Retinal pigment epithelial cell (primary cell): Measurements from ENCODE around the gene SPC25.

Experiments
- DNase-seq: peaks from one replicate; pipeline ENCODE4 v3.0.0-alpha.2; 2010; ENCODE audit warnings: low read depth
- H3K4me3 ChIP-seq: 2 replicates; pipeline ENCODE4 v1.5.1; 2011; ENCODE audit warnings: mild to moderate bottlenecking, low read length, control low read depth, moderate library complexity
- TF ChIP-seq, protein P1 (sequence below): conservative IDR thresholded peaks from 2 replicates; pipeline ENCODE4 v1.5.1; 2011; ENCODE audit warnings: low read depth, low read length, control low read depth, inconsistent platforms

SPC25 gene

DNA sequence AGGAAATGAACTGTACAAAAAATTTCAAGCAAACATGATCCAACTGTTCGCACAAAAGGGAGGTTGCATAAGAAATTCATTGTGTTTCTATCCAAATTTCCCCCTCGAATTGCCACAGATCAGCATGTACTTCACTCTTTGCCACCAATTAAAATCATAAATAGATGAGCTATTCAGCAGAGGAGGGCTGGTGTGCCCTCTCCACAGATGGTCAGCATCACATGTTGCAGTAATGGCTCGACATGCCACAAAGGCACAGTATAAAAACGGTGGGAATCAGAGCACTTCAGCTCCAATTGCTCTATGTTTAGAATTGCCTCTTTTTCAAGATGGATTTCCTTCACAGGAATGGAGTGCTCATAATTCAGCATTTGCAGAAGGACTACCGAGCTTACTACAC lies 10.8 kb upstream of the SPC25 start, which contains the start of gene G6PC2:
G6PC2 (plus strand) TSS at position 289 of the 400 bp plus-strand sequence; CDS start at position 330, 41 bp downstream.
- no peak for DNase-seq
- H3K4me3 ChIP-seq = no peak within 1 kb of the TSS
- TF ChIP-seq, protein P1, sequence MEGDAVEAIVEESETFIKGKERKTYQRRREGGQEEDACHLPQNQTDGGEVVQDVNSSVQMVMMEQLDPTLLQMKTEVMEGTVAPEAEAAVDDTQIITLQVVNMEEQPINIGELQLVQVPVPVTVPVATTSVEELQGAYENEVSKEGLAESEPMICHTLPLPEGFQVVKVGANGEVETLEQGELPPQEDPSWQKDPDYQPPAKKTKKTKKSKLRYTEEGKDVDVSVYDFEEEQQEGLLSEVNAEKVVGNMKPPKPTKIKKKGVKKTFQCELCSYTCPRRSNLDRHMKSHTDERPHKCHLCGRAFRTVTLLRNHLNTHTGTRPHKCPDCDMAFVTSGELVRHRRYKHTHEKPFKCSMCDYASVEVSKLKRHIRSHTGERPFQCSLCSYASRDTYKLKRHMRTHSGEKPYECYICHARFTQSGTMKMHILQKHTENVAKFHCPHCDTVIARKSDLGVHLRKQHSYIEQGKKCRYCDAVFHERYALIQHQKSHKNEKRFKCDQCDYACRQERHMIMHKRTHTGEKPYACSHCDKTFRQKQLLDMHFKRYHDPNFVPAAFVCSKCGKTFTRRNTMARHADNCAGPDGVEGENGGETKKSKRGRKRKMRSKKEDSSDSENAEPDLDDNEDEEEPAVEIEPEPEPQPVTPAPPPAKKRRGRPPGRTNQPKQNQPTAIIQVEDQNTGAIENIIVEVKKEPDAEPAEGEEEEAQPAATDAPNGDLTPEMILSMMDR = no peak

DNA sequence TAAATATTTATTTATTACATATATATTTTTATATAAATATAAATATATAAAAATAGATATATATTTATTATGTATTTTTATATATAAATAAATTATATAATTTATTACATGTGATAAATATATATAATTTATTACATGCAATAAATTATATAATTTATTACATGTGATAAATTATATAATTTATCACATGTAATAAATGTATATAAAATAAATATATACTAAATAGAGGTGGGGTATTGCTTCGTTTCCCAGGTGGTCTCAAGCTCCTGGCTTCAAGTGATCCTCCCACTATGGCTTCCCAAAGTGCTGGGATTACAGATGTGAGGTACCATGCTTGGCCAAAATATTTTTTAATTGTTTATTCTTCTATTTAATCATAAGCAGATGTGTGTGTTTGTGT lies 7.2 kb upstream of the SPC25 start:
- TF ChIP-seq, protein P1 = no peak
- DNase-seq = no peak
- H3K4me3 ChIP-seq = no peak overlapping the region

DNA sequence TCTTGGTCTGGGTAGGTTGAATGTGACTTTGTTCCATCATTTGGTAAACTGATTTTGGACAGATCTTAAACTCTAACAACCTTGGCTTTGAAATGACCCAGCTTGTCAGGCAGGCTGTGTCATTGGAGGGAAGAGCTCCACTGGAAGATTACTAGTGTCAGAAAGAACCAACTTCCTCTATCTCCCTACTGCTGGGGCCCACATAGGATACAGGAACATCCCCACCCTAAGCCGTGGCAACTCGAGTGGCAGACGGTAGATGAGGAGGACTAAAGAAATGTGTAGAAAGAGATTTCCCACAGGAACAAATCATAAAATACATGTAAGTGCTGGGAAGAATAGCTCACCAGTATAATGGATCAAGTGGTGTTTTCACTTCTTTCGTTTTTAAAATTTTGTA lies 6.6 kb upstream of the SPC25 start:
- no peak for DNase-seq
- TF ChIP-seq, protein P1 = no peak
- no peak overlapping the region for H3K4me3 ChIP-seq

DNA sequence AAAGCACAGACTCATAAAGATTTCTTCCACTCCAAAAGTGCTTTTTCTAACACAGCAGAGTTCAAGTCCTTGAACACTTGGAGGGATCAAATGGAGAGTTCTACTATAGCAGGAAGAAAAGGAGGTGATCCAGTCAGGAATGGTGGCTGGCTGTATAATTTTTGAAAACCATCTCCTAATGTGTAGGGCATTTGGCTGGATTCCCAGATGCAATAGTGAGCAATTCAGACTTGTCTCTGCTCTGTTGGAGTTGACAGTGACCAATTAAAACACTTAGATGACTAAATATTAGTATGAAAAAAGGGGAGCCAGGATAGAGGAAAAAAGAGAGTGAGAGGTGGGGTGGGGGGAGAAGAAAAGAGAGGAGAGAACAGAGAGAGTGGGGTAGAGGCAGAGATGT lies 5.5 kb upstream of the SPC25 start:
- TF ChIP-seq, protein P1 = no peak
- no peak for DNase-seq
- H3K4me3 ChIP-seq = no peak overlapping the region

DNA sequence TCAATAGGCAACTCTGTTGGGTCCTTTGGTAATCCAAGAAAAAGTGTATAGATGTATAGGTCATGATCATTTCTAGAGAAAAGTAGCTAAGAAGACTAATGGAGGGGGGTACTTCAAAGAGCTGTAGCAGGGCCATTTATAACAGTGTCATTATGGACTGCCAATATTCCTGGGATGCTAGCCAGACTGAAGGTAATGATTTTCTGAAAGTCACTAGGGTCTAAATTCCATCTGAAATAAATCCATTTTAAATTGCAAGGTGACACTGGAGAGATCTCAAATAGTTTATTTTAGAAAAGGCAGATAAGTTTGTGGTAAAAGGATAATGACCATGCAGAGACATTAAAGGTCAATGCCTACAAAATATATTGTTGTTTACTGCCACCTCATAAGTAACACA lies 4.5 kb upstream of the SPC25 start:
- H3K4me3 ChIP-seq = no peak overlapping the region
- DNase-seq = no peak
- TF ChIP-seq, protein P1 = no peak

DNA sequence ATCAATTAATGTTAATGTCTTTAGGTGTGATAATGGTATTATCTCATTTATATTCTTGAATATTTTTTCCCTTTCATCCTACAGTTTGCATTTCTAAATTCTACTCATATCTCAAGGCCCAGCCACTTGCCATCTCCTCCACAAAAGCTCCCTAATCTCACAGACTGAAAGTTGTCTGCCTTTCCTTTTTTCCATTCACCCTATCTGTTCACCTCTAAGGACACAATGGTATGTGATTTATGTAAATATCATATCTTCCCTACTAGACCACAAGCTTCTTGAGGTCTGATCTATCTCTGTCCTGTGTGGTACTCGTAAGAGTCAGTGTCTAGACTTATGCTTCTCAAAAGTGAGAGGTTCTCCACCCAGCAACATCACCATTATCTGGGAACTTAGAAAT lies 3.9 kb upstream of the SPC25 start:
- TF ChIP-seq, protein P1 = no peak
- no peak overlapping the region for H3K4me3 ChIP-seq
- no peak for DNase-seq

DNA sequence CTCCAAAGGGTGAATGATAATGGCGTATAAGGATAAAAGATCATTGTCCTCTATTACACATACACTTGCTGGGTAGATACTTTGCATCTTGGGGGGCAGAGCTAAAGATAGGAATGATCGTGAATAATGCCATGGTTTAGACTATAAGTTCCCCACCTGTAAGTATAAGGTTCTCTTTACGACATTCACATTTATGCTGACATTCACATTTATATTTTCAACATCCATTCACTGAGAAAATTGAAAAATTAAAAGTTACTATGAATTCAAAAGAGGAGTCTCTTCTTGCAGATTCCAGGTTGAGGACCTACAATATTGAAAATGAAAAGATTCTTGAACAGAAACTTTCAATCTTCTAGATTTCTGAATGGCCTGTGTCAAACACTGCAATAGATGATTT lies 2.1 kb upstream of the SPC25 start:
- DNase-seq = no peak
- TF ChIP-seq, protein P1 = no peak
- no peak overlapping the region for H3K4me3 ChIP-seq
